Measurements from ENCODE around the gene REPS2. TPM values are rescaled to one million over a fixed set of nuclear protein-coding genes. Genes with fewer than 3 reads are reported as not detected.

REPS2 gene
- total and polyA plus RNA-seq, 4 donors, result 1.1 to 7.9 (median 4.0) TPM

DNA sequence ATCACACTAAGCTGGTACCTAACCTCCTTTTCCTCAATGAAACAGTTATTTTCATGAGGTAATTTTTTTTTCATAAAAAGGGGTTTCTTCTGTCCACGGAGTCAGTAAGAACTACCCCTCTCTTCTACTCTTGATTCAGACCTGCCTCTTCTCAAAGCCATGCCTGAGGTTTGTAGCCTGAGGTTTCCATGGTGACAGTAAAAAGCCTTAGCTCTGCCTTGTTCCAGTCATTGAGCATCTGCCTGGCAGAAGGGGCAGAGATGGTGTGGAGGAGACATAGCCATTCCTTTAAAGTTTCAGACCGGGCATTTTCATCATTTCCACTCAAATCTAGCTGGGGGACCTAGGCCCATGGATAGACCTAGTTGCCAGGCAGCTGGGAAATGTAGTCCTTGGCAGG, 135.5 kb downstream of the REPS2 start:
- Histone ChIP-seq H3K36me3 (ENCODE audit: control insufficient read depth in 1 of 2, insufficient read depth in 2 of 2, low read length in 1 of 2) (no peaks in the 10 kb centered on the region), H3K27me3 (ENCODE audit: control insufficient read depth in 1 of 2, insufficient read depth in 2 of 2, low read length in 1 of 2) (no peaks in the 10 kb centered on the region), H3K9me3 (ENCODE audit: control insufficient read depth, low read length) (no peaks in the 10 kb centered on the region), H3K27ac (ENCODE audit: low read depth in 1 of 2, low read length in 2 of 2) (no peak overlapping the region), H3K4me3 (ENCODE audit: low read length in 2 of 2) (no peak overlapping the region), H3K4me1 (ENCODE audit: control insufficient read depth in 1 of 2, insufficient read depth in 2 of 2, low read length in 2 of 2) (peaks cover 4% of the 10 kb centered on the region in 2 donors)
- 58 to 76% methylated on average over 2 of the region's 2 CpGs for WGBS, 2 donors
- intact Hi-C loops (cut with DNase I), result no loop called here
- no peak for DNase-seq
- ATAC-seq (ENCODE audit: low FRiP score), result no peak

DNA sequence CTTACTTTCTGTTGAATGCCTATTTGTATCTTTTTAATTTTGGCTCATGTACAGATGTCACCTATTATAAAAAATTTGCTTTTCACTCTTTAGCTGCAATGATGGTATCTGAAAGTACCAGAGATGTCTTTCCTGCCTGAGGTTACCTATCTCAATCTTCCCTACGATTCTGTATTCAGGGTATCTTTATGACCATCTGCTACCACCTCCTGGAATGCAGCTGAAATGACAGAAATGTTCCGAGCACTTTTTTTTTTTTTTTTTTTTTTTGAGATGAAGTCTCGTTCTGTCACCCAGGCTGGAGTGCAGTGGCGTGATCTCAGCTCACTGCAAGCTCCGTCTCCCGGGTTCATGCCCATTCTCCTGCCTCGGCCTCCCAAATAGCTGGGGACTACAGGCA, 136.4 kb downstream of the REPS2 start:
- no peak for DNase-seq
- no peaks in the 10 kb centered on the region for H3K36me3 ChIP-seq (ENCODE audit: control insufficient read depth in 1 of 2, insufficient read depth in 2 of 2, low read length in 1 of 2)
- 30 to 31% methylated on average over 7 of the region's 7 CpGs for WGBS, 2 donors
- no peak overlapping the region for H3K27ac ChIP-seq (ENCODE audit: low read depth in 1 of 2, low read length in 2 of 2)
- H3K27me3 ChIP-seq (ENCODE audit: control insufficient read depth in 1 of 2, insufficient read depth in 2 of 2, low read length in 1 of 2), result no peaks in the 10 kb centered on the region
- peaks cover 4% of the 10 kb centered on the region in 2 donors for H3K4me1 ChIP-seq (ENCODE audit: control insufficient read depth in 1 of 2, insufficient read depth in 2 of 2, low read length in 2 of 2)
- no peak for ATAC-seq (ENCODE audit: low FRiP score)
- H3K4me3 ChIP-seq (ENCODE audit: low read length in 2 of 2), result no peak overlapping the region
- intact Hi-C loops (cut with DNase I), result no loop called here
- H3K9me3 ChIP-seq (ENCODE audit: control insufficient read depth, low read length), result no peaks in the 10 kb centered on the region

DNA sequence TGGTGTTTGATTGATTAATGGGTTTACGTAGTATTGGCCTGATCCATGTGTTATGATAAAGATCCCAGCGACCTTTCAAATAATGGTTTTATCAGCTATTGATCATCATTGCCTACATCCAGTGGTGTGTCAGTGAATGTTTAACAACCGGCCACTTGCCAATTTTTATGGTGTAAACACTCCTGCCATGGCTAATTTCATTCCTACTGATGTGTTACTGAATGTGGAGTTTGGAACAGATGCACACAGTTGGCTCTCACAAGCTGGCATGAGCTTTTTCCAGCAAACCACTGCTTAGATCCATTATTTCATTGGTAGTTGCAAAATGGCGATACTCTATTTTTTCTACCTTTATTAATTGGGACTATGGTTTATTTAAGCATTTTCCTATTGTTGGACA, 139.9 kb downstream of the REPS2 start:
- ATAC-seq (ENCODE audit: low FRiP score) (no peak), DNase-seq (no peak)
- H3K4me1 ChIP-seq (ENCODE audit: control insufficient read depth in 1 of 2, insufficient read depth in 2 of 2, low read length in 2 of 2), result peaks cover 0 to 2% of the 10 kb centered on the region in 2 donors
- no peak overlapping the region for H3K27ac ChIP-seq (ENCODE audit: low read depth in 1 of 2, low read length in 2 of 2)
- H3K36me3 ChIP-seq (ENCODE audit: control insufficient read depth in 1 of 2, insufficient read depth in 2 of 2, low read length in 1 of 2), result no peaks in the 10 kb centered on the region
- intact Hi-C loops (cut with DNase I), result no loop called here
- H3K4me3 ChIP-seq (ENCODE audit: low read length in 2 of 2), result no peak overlapping the region
- H3K9me3 ChIP-seq (ENCODE audit: control insufficient read depth, low read length), result no peaks in the 10 kb centered on the region
- 74 to 92% methylated on average over 4 of the region's 4 CpGs for WGBS, 2 donors
- no peaks in the 10 kb centered on the region for H3K27me3 ChIP-seq (ENCODE audit: control insufficient read depth in 1 of 2, insufficient read depth in 2 of 2, low read length in 1 of 2)

DNA sequence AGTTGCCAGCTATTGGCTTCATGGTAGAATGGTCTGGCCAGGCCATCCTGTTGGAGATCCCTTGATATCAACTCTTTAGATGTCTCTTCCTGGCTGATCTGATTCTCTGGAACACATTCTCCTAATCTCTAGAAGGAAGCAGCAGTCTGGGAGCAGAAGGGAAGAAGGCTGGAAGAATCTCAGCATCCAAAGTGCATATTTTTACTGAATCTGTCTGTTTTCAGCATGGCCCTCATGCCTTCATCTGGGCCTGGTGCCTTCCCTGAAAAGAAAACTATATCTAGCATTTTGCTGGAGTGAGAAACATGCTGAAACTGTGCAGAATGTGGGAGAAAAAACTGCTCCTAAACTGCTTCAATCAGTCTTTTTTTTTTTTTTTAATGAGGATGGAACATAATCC, 148.7 kb downstream of the REPS2 start:
- no peak for ATAC-seq (ENCODE audit: low FRiP score)
- Histone ChIP-seq H3K27ac (ENCODE audit: low read depth in 1 of 2, low read length in 2 of 2) (no peak overlapping the region), H3K4me3 (ENCODE audit: low read length in 2 of 2) (no peak overlapping the region), H3K4me1 (ENCODE audit: control insufficient read depth in 1 of 2, insufficient read depth in 2 of 2, low read length in 2 of 2) (no peaks in the 10 kb centered on the region), H3K27me3 (ENCODE audit: control insufficient read depth in 1 of 2, insufficient read depth in 2 of 2, low read length in 1 of 2) (no peaks in the 10 kb centered on the region), H3K9me3 (ENCODE audit: control insufficient read depth, low read length) (no peaks in the 10 kb centered on the region), H3K36me3 (ENCODE audit: control insufficient read depth in 1 of 2, insufficient read depth in 2 of 2, low read length in 1 of 2) (no peaks in the 10 kb centered on the region)
- DNase-seq, result no peak
- intact Hi-C loops (cut with DNase I), result no loop called here

- Histone ChIP-seq H3K9me3 (ENCODE audit: control insufficient read depth, low read length) (no peaks in the 10 kb centered on the region), H3K36me3 (ENCODE audit: control insufficient read depth in 1 of 2, insufficient read depth in 2 of 2, low read length in 1 of 2) (no peaks in the 10 kb centered on the region), H3K4me1 (ENCODE audit: control insufficient read depth in 1 of 2, insufficient read depth in 2 of 2, low read length in 2 of 2) (no peaks in the 10 kb centered on the region), H3K27me3 (ENCODE audit: control insufficient read depth in 1 of 2, insufficient read depth in 2 of 2, low read length in 1 of 2) (no peaks in the 10 kb centered on the region), H3K27ac (ENCODE audit: low read depth in 1 of 2, low read length in 2 of 2) (no peak overlapping the region), H3K4me3 (ENCODE audit: low read length in 2 of 2) (no peak overlapping the region)
- ATAC-seq (ENCODE audit: low FRiP score), result no peak
- 45 to 96% methylated on average over 1 of the region's 1 CpG for WGBS, 2 donors
- intact Hi-C loops (cut with DNase I), result no loop called here
- no peak for DNase-seq
These were observed 152.2 kb downstream of the REPS2 start for GRCh38 chrX:17098516-17099247.

DNA sequence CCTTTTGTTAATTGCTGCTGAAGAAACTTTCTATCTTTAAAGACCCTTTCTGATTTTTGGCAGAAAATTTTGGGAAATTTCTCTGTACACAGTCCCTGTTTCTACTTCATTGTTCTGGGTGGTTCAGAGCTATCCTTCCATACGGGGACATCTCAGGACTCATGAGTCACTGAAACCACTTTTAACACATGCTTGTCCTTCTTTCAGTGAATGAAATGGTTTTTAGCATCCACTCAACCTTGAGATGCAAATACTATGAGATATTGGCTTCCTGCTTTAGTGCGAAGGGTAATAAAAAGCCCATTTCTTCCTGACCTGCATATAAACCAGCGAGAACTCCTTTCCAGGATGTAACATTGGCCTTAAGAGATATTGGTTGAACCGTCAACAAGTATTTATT, 158.0 kb downstream of the REPS2 start:
- H3K9me3 ChIP-seq (ENCODE audit: control insufficient read depth, low read length), result no peaks in the 10 kb centered on the region
- ATAC-seq (ENCODE audit: low FRiP score), result no peak
- no peak overlapping the region for H3K4me3 ChIP-seq (ENCODE audit: low read length in 2 of 2)
- 56 to 79% methylated on average over 4 of the region's 4 CpGs for WGBS, 2 donors
- intact Hi-C loops (cut with DNase I), result no loop called here
- H3K4me1 ChIP-seq (ENCODE audit: control insufficient read depth in 1 of 2, insufficient read depth in 2 of 2, low read length in 2 of 2), result no peaks in the 10 kb centered on the region
- no peak for DNase-seq
- no peaks in the 10 kb centered on the region for H3K27me3 ChIP-seq (ENCODE audit: control insufficient read depth in 1 of 2, insufficient read depth in 2 of 2, low read length in 1 of 2)
- H3K36me3 ChIP-seq (ENCODE audit: control insufficient read depth in 1 of 2, insufficient read depth in 2 of 2, low read length in 1 of 2), result no peaks in the 10 kb centered on the region
- H3K27ac ChIP-seq (ENCODE audit: low read depth in 1 of 2, low read length in 2 of 2), result no peak overlapping the region

DNA sequence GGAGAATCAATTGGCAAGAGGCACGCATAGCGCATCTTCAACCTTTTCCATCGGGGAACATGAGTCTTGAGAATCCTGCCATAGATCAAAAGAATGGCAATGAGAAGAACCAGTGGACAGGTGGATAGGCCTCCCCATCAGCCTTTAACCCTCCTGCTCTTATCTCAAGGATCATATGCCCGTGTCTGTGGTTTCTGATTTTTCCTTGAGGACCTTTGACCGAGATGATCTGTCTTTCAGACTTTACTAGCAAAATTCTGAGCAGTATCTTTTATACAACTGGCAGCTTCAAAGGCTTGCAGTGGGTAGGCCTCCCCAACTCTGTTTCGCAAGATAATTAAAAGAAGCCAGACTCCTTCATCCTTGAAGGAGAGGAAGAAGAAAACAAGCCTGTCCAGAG, 174.4 kb downstream of the REPS2 start:
- no peaks in the 10 kb centered on the region for H3K4me1 ChIP-seq (ENCODE audit: control insufficient read depth in 1 of 2, insufficient read depth in 2 of 2, low read length in 2 of 2)
- H3K36me3 ChIP-seq (ENCODE audit: control insufficient read depth in 1 of 2, insufficient read depth in 2 of 2, low read length in 1 of 2), result no peaks in the 10 kb centered on the region
- ATAC-seq (ENCODE audit: low FRiP score) (no peak), DNase-seq (no peak)
- no peaks in the 10 kb centered on the region for H3K27me3 ChIP-seq (ENCODE audit: control insufficient read depth in 1 of 2, insufficient read depth in 2 of 2, low read length in 1 of 2)
- no peak overlapping the region for H3K4me3 ChIP-seq (ENCODE audit: low read length in 2 of 2)
- no peaks in the 10 kb centered on the region for H3K9me3 ChIP-seq (ENCODE audit: control insufficient read depth, low read length)
- intact Hi-C loops (cut with DNase I), result no loop called here
- 89 to 93% methylated on average over 6 of the region's 6 CpGs for WGBS, 2 donors
- H3K27ac ChIP-seq (ENCODE audit: low read depth in 1 of 2, low read length in 2 of 2), result no peak overlapping the region

- WGBS, 2 donors, result 85 to 87% methylated on average over 2 of the region's 2 CpGs
- ATAC-seq (ENCODE audit: low FRiP score) (no peak), DNase-seq (no peak)
- no peaks in the 10 kb centered on the region for H3K36me3 ChIP-seq (ENCODE audit: control insufficient read depth in 1 of 2, insufficient read depth in 2 of 2, low read length in 1 of 2)
- no peak overlapping the region for H3K4me3 ChIP-seq (ENCODE audit: low read length in 2 of 2)
- no peaks in the 10 kb centered on the region for H3K9me3 ChIP-seq (ENCODE audit: control insufficient read depth, low read length)
- intact Hi-C loops (cut with DNase I), result no loop called here
- no peak overlapping the region for H3K27ac ChIP-seq (ENCODE audit: low read depth in 1 of 2, low read length in 2 of 2)
- peaks cover 0 to 2% of the 10 kb centered on the region in 2 donors for H3K4me1 ChIP-seq (ENCODE audit: control insufficient read depth in 1 of 2, insufficient read depth in 2 of 2, low read length in 2 of 2)
- no peaks in the 10 kb centered on the region for H3K27me3 ChIP-seq (ENCODE audit: control insufficient read depth in 1 of 2, insufficient read depth in 2 of 2, low read length in 1 of 2)
These were observed 207.5 kb downstream of the REPS2 start for GRCh38 chrX:17154001-17154400.

GRCh38 chrX:17160975-17161374, 214.5 kb downstream of the REPS2 start:
- Histone ChIP-seq H3K27ac (ENCODE audit: low read depth in 1 of 2, low read length in 2 of 2) (no peak overlapping the region), H3K9me3 (ENCODE audit: control insufficient read depth, low read length) (no peaks in the 10 kb centered on the region), H3K27me3 (ENCODE audit: control insufficient read depth in 1 of 2, insufficient read depth in 2 of 2, low read length in 1 of 2) (no peaks in the 10 kb centered on the region), H3K36me3 (ENCODE audit: control insufficient read depth in 1 of 2, insufficient read depth in 2 of 2, low read length in 1 of 2) (no peaks in the 10 kb centered on the region), H3K4me3 (ENCODE audit: low read length in 2 of 2) (no peak overlapping the region), H3K4me1 (ENCODE audit: control insufficient read depth in 1 of 2, insufficient read depth in 2 of 2, low read length in 2 of 2) (peaks cover 0 to 2% of the 10 kb centered on the region in 2 donors)
- intact Hi-C loops (cut with DNase I), result no loop called here
- DNase-seq (no peak), ATAC-seq (ENCODE audit: low FRiP score) (no peak)
- 86 to 97% methylated on average over 1 of the region's 1 CpG for WGBS, 2 donors

All from aorta (tissue), 5 donors.